ENCODE measurements around the gene SUCNR1.
"Not testable (repeated sequence)": the region's sequence is repeated elsewhere in the genome, so short reads cannot be mapped to it uniquely, and the experiment has no call there.

Gene SUCNR1

DNA sequence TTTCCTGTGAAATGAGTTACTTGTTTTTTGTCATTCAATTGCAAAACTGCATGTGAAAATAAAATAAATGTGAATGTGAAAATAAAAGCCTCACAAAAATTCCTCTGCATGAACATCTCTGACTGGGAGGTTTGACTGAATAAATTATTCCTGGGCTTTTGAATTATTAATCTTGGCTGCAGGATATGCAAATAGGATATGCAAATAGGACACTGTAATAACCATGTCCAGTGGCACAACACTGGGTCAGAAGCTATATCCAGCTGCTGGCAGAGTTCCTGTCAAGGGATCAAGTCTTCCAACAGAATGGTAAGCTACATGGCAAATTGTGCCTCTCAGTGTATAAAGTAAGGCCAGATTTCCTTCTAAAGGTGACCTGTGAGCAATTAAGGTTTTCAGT is at the start of gene SUCNR1:
Gene SUCNR1 (plus strand): TSS at position 246 of the 400 bp plus-strand sequence. CDS start 6,250 bp downstream, outside the sequence.
- DNase-seq, result no peak

- DNase-seq, result no peak
These were observed 45.6 kb upstream of the SUCNR1 start for GRCh38 chr3:151827816-151828215.

GRCh38 chr3:151835751-151836525 is 37.5 kb upstream of the SUCNR1 start:
- DNase-seq, result no peak

DNA sequence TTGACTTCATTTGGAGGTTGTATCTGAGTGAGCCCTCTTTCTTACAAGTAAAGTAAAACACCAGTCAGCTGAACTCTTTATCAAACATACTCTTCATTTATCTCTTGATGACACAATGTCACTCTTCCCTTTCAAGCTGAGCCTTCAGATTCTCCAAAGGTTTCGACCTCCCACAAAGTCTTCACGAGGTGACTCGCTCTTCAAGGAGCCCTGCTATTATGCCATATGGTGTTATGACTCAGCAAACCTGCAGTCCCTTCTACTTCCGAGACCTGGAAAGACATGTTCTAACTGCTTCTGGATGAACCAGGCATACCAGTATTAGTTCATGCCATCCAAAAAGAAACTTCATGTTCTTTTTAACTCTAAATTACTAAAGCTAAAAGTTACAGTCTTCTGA is 36.4 kb upstream of the SUCNR1 start:
- DNase-seq, result peak; percentile 52

DNA sequence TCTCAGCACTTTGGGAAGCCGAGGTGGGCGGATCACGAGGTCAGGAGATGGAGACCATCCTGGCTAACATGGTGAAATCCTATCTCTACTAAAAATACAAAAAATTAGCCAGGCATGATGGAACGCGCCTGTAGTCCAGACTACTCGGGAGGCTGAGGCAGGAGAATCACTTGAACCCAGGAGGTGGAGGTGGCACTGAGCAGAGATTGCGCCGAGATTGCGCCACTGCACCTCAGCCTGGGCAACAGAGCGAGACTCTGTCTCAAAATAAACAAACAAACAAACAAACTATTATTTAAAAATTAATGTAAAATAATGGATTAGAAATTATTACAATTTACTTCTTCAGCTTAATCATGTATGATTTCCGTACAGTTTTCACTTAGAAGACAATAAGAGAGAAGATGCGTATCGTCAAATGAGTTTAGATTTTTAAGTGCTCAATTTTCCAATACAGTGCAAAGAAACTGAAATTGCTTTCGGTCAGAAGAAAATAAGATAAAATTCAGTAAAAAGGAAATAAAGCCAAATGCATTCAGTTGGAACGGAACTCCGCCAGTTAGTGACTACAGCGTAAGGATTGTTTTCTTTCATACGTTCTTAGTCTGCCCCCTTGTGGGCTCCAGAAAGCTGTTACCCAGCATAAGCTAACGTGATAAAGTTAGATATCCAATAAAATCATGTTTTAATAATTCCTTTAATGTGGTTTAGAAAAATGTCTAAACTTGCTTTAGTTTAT is 34.7 kb upstream of the SUCNR1 start:
- peak; percentile 74 for DNase-seq

DNA sequence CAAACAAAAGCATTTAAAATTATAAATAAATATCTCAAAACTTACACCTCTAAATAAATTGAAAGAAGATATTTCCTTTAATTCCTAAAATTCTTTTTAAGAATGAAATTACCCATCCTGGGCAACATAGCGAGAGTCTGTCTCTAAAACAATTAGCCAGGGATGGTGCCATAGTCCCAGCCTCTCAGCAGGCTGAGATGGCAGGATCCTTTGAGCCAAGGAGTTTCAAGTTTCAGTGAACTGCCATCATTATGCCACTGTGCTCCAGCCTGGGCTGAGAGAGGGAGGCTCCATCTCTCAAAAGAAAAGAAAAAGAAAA is 34.2 kb upstream of the SUCNR1 start:
- DNase-seq, result no peak

DNA sequence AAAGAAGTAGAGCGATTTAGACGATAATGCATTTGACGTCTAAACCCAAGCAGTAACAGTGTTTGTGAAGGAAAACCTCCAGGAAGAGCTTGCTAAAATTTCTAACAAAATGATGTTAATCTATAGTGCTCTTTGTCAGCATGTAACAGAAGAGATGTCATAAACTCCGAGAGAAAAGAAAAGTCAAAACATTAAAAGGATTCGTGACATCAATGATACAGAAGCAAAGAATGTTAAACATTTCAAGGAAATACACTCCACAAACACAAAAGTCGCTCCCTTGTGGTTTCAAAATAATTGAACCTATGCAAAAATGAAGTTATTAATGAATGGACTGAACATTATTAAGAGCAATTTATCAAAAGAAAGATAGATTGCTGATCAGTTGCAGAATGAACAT is 31.6 kb upstream of the SUCNR1 start:
- DNase-seq, result no peak

DNA sequence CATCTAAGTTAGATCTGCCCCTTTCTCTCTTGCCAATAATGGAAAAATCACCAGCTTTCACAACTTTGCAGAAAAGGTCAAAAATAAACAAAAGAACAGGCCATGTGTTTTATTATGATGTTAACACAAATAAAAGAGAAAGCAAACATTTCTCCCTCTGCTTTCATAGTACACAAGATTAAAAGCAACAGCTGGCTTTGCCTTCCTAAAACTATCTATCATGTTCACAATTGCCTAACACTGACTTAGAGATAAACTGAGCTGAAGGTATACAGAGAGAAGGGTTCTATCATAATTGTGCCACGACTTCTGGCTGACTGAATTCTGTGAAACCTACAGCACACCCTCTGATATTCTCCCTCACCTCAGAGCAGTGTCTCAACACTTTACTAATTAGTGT is 30.2 kb upstream of the SUCNR1 start:
- no peak for DNase-seq

- DNase-seq, result no peak
These were observed 28.0 kb upstream of the SUCNR1 start for GRCh38 chr3:151845306-151845905.

DNA sequence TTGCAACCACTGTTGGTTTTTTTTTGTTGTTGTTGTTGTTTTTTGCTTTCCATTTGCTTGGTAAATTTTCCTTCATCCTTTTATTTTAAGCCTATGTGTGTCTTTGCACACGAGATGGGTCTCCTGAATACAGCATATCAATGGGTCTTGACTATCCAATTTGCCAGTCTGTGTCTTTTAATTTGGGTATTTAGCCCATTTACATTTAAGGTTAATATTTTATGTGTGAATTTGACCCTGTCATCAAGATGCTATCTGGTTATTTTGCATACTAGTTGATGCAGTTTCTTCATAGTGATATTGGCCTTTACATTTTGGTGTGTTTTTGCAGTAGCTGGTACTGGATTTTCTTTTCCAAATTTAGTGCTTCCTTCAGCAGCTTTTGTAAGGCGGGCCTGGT is 23.4 kb upstream of the SUCNR1 start:
- not testable (repeated sequence) for DNase-seq

GRCh38 chr3:151852074-151852811 is 21.2 kb upstream of the SUCNR1 start:
- no peak for DNase-seq

DNA sequence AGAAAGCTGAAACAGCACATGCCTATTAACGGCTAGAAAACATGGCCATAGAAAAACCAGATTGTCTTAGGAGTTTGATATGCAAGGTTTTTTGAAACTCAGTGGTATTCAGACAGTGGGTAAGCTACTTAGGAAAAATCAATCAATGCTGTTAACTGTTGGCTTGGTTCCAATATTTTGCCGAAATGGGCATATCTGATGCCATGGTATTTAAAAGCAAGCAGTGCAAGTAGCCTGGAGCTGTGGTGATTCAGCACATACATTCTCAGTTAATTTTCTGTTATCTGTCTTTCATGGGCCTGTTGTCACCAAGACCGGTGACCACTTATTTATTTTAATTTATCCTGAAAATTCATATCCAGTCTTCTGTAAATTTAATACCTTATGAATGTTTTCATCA is 17.3 kb upstream of the SUCNR1 start:
- no peak for DNase-seq

DNA sequence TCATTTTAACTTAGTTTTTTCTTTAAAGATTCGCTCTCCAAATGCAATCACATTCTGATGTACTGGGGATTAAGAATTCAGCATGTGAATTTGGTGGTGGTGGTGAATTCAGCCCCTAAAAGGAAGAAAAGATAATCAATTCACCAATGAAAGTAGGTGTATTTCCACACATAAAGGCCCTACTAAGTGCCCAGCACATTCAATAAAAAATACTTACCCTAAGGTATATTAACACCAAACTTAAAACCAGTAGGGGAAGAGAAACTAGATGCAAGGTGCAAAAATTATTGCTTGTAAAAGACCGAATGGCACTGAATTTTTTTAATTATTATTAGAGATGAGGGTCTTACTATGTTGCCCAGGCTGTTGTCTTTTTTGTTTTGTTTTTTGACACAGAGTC is 16.8 kb upstream of the SUCNR1 start:
- DNase-seq, result no peak

DNA sequence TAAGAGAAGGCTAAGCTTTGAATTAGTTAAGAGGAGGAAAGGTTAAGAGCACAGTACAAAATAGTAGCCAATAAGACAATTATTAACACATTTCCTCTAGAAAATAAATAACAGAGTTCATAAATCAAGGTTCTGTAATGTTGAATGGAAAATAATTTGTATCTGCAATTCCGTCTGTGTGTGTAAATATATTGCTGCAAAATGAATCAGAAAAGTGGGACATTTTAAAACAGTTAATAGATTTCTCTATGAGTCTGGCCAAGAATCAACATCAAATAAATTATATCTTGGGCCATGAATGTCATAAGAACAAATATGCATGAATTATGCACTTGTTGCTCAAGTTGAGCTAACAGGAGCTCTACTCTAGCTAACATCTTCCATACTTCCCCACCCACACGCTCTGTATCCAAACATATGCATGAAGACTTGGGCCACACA is 14.2 kb upstream of the SUCNR1 start:
- DNase-seq, result no peak

DNA sequence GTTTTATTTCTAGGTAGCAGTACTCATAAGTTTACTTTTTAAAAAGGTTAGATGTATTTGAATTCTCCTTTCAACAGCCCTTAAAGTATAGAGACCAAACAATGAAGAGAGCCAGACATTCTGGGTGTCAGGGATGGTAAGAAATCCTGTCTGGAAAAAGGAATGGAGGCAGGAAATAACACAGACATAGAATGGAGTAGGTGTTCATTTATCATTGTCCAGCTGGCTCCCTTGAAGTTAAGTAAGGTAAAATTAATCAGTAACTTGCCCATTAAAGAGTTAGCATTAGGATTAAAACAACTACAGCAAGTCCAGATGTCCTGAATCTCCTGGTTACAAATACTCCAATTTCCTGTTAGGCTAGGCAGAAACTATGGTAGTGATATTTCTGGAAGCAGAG is 13.5 kb upstream of the SUCNR1 start:
- no peak for DNase-seq

GRCh38 chr3:151863611-151864010 is 9.8 kb upstream of the SUCNR1 start:
- no peak for DNase-seq

GRCh38 chr3:151864423-151865101 is 8.9 kb upstream of the SUCNR1 start:
- DNase-seq, result peak; percentile 54

GRCh38 chr3:151866711-151867410 is 6.6 kb upstream of the SUCNR1 start:
- no peak for DNase-seq

DNA sequence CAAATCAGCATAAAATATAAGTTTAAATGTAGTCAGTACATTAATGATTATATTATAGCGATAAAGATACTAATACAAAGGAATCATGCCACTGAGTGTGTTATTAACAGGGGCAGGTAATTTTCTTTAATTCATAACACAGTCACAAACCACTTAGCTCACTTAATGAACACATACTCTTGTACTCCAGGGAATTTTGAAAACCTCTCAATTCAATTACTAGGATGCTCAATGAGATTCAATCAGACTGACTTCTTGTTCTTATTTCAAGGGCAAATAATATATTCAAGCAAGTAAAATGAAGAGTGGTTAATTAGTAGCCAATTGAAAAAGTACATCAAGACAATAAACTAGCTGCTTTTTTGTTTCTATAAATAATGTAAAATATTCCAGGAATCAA is 5.8 kb upstream of the SUCNR1 start:
- DNase-seq, result no peak

- DNase-seq, result no peak
These were observed 4.3 kb upstream of the SUCNR1 start for GRCh38 chr3:151869181-151869580.

GRCh38 chr3:151871639-151872468 is 1.6 kb upstream of the SUCNR1 start:
- DNase-seq, result no peak

Data from amniotic stem cell (primary cell).